ENCODE measurements around the gene OR10J1. TPM values are rescaled to one million over a fixed set of nuclear protein-coding genes. Genes with fewer than 3 reads are reported as not detected.

Gene OR10J1
- total and polyA plus RNA-seq, 2 of the 8 experiments (the other 6 are each of a cell fraction or from before 2014, with no cell fraction given), result not detected

- no peak for TF ChIP-seq CHD7 (IDR thresholded peaks at IDR 0.05; ENCODE audit: insufficient replicate concordance, low read length)
- TF ChIP-seq RAD21 (IDR thresholded peaks at IDR 0.05 in 1 of 2, conservative IDR thresholded peaks at IDR 0.05 in 1 of 2; ENCODE audit: low read depth in 2 of 2, low read length in 2 of 2), result no peak
Observed at GRCh38 chr1:159408862-159409400, 30.6 kb upstream of the OR10J1 start (continued).
